ENCODE data around the gene GMCL2.

- TF ChIP-seq CTCF (IDR thresholded peaks at IDR 0.05 in 2 of 3, conservative IDR thresholded peaks at IDR 0.05 in 1 of 3; ENCODE audit: borderline replicate concordance in 1 of 3, insufficient read depth in 1 of 3, low read depth in 2 of 3, low read length in 2 of 3) (peak in 2 of 3 experiments; percentile 75 to 78; a peak in 4 of 6 replicates), POLR2AphosphoS5 (IDR thresholded peaks at IDR 0.05; ENCODE audit: low read depth, low read length) (no peak), SP1 (IDR thresholded peaks at IDR 0.05; ENCODE audit: low read depth) (no peak), EZH2phosphoT487 (IDR thresholded peaks at IDR 0.05; ENCODE audit: borderline replicate concordance) (no peak), EZH2 (IDR thresholded peaks at IDR 0.05) (no peak), CEBPB (IDR thresholded peaks at IDR 0.05; ENCODE audit: low read depth) (no peak)
Measured at GRCh38 chr5:178196986-178197385, 9.8 kb upstream of the GMCL2 start.
